NCI-H146 (cell line): ENCODE results near the gene KCNK4.

Source experiments
- DNase-seq: peaks from one replicate; lab custom pipeline; 2025; lab: John Stamatoyannopoulos, UW

The KCNK4 gene

DNA sequence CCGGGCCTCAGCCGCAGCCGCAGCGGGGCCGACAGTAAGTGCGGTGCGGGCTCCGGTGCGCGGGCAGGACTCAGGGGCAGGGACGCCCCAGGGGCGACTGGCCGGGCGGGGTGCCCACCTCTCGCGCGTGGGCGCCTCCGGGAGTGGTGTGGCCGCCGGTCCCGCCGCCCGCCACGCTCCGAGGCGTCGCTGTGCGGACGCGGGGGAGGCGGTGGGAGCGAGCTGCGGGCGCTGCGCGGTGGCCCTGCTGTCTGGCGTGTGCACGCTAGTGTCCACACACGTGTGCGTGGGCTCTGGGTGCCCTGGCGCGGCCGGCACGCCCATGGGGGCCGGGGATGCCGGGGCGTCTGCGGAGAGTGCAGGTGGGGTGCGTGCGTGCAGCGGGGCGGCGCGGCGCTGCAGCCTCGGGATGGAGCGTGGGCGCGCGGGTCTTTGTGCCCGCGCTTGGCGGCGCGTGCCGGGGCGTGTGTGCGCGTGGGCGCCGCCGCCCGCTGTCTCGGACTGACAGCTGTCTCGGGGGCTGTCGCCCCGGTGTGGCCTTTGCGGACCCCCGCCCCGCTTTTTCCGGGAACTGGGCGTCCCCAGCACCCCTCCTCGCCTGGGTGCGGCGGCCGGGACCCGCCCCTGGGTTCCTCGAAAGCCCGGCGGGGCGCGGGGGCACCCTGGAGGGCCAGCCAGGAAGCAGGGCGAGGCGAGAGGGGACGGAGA is 804 bp downstream of the KCNK4 start:
- no peak for DNase-seq

DNA sequence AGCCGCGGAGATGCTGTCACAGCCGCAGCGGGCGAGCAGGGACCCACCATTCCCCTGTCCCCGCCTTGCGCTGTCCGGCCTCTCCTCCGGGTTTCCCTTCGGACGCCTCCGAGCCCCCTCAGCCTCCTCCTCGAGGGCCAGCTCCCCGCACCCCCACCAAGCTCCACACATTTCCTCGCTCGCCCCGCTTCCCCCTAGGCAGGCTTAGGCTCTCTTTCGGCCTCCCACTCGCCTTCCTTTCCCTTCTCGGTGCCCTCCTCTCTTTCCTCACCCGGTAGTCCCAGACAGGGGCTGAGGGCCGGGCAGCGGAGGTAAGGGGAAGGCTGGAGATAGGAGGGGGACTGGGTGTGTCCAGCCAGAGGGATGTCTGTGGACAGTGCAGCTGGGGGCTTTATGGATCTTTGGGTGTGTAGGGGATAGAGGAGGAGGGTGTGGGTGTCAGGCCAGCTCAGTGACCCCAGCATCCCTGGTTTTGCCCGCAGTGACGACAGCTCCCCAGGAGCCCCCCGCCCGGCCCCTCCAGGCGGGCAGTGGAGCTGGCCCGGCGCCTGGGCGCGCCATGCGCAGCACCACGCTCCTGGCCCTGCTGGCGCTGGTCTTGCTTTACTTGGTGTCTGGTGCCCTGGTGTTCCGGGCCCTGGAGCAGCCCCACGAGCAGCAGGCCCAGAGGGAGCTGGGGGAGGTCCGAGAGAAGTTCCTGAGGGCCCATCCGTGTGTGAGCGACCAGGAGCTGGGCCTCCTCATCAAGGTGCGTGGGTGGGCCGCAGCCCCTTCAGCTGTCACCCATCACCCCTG is 1.6 kb downstream of the KCNK4 start:
- DNase-seq, result no peak

DNA sequence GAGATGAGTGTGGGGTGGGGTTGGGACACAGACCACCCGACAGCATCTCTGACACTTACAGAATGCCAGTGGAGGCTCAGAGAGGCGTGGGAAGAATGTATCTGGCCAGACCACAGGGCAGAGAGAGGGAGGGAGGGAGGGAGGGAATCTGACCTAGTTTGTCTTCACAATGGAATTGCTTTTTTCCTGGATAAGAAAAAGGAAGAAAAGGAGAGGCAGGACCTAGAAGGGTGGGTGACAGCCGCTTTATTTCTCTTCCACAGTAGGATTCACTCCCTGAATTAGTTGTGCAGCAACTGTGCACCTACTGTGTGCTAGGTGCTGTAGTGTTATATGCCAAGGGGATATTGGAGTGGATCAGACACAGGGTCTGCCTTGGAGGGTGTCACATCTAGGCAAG is 3.7 kb downstream of the KCNK4 start:
- DNase-seq, result no peak

DNA sequence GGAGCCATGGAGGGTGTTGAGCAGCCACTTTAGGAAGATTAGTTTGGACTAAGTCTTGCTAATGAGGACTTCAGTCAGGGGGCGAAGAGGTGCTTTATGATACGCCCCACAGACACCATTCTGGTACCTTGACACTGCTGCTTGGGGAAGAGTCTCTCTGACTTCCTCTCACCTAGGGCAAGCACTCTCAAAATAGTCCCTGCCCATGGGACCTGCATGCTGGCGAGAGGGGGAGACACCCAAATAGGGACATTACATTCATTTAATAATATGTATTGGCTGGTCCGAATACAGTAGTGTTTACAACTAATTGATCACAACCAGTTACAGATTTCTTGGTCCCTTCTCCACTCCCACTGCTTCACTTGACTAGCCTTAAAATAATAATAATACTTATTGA is 4.7 kb downstream of the KCNK4 start:
- DNase-seq, result no peak

DNA sequence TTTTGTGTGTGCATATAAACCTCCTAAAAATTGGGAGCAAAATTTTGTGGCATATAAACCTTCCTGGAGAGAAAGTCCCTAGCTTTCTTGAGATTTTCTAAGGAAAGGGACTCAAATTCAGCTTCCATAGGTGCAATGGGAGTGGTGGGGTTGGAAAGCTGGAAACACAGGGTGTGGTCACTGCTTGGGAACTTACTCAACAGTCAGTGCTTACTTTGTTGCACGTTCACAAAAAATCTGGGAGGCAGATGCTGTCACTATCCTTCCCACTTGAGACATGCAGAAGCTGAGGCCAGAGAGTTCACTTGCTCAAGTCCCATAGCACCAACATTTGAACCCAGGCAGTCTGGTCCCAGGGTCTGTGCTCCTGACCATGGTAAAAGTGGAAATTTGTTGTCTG is 5.1 kb downstream of the KCNK4 start:
- no peak for DNase-seq

DNA sequence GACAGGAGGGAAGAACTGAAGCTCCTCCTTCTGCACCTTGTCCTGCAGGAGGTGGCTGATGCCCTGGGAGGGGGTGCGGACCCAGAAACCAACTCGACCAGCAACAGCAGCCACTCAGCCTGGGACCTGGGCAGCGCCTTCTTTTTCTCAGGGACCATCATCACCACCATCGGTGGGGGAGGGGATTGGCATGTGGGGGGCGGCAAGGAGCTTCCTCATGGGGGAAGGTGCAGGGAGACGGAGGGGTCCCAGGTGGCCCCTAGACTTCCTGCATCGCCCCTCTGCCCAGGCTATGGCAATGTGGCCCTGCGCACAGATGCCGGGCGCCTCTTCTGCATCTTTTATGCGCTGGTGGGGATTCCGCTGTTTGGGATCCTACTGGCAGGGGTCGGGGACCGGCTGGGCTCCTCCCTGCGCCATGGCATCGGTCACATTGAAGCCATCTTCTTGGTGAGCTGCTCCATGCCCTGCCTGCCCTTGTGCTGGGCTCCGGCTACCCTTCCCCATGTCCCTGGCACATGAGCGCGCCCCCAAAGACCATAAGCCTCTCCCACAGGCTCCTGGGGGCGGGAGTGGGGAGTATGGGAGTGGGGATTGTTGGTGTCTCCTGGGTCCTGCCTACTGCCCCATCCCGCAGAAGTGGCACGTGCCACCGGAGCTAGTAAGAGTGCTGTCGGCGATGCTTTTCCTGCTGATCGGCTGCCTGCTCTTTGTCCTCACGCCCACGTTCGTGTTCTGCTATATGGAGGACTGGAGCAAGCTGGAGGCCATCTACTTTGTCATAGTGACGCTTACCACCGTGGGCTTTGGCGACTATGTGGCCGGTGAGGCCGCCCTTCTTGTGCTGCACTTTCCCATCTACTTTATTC is 6.0 kb downstream of the KCNK4 start:
- DNase-seq, result no peak

DNA sequence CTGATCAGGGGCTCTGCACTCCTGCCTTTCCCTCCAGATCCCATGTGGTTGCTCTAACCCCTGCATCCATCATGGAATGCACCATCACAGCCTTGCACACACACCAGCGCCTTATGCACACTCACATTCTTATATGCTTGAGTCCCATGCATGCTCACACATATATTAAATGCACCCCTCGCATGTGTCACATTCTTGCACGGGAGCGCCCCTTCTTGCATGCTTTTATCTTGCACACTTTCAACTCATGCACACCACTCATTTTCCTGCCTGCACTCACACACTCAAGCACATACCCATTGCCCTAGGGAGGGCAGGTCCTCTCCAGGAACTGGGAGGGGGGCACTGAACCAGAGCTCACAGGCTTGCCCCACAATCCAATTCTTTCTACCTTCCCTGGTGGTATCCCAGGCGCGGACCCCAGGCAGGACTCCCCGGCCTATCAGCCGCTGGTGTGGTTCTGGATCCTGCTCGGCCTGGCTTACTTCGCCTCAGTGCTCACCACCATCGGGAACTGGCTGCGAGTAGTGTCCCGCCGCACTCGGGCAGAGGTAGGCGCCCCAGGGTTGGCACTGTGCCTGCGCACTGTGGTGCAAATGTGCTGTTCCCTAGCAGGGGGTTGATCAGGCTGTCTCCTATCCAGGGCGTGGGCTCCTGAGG is 6.7 kb downstream of the KCNK4 start:
- no peak for DNase-seq

DNA sequence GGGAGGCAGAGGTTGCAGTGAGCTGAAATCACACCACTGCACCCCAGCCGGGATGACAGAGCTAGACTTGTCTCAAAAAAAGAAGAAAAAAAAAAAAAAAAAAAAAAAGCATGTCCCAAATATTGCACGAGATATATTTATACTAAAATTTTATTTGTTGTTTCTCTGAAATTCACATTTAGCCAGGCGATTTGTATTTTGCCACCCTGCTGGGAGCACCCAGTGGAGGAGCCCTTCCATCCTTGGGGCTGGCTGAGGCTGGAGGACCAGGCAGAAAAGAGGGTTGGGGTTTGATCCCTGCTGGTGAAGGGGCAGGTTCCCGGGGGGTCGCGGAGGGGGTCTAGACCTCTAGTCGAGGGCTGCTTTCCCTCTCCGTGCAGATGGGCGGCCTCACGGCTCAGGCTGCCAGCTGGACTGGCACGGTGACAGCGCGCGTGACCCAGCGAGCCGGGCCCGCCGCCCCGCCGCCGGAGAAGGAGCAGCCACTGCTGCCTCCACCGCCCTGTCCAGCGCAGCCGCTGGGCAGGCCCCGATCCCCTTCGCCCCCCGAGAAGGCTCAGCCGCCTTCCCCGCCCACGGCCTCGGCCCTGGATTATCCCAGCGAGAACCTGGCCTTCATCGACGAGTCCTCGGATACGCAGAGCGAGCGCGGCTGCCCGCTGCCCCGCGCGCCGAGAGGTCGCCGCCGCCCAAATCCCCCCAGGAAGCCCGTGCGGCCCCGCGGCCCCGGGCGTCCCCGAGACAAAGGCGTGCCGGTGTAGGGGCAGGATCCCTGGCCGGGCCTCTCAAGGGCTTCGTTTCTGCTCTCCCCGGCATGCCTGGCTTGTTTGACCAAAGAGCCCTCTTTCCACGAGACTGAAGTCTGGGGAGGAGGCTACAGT is 8.1 kb downstream of the KCNK4 start:
- DNase-seq, result no peak

DNA sequence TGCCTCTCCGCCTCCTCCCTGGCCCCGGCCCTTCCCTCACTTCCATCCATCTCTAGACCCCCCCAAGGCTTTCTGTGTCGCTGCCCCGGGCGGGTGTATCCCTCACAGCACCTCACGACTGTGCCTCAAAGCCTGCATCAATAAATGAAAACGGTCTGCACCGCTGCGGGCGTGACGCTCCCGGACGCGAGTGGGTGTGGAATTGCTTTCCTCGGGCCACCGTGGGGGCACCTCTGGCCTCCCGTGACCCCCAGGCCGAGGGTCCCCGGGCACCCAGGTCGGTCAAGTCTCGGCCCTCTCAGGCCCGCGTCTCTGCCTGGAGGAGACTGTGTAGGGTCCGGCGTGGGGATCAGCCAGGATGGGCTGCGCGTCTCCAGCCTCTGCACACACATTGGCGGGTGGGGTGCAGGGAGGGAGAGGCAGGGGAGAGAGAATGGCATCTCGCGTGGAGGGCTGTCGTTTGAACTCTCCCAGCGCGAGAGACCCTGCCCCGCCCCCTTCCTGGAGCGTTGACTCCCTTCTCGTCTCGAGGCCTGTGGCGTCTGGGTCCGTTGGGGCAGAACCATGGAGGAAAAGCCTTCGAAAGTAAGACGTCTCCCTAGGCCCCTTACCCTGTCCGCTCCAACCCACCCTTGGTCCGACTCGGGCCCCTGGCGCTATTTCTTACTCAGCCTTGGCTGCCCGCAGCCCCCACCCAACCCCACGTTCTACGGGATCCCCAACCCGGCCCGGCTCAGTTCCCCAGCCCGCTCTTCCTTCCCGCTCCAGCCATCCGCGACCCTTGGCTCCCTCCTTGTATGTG is 8.9 kb downstream of the KCNK4 start, which contains the start of gene CATSPERZ:
CATSPERZ (plus strand) TSS at position 512 of the 802 bp plus-strand sequence; CDS start at position 565, 53 bp downstream.
- no peak for DNase-seq

DNA sequence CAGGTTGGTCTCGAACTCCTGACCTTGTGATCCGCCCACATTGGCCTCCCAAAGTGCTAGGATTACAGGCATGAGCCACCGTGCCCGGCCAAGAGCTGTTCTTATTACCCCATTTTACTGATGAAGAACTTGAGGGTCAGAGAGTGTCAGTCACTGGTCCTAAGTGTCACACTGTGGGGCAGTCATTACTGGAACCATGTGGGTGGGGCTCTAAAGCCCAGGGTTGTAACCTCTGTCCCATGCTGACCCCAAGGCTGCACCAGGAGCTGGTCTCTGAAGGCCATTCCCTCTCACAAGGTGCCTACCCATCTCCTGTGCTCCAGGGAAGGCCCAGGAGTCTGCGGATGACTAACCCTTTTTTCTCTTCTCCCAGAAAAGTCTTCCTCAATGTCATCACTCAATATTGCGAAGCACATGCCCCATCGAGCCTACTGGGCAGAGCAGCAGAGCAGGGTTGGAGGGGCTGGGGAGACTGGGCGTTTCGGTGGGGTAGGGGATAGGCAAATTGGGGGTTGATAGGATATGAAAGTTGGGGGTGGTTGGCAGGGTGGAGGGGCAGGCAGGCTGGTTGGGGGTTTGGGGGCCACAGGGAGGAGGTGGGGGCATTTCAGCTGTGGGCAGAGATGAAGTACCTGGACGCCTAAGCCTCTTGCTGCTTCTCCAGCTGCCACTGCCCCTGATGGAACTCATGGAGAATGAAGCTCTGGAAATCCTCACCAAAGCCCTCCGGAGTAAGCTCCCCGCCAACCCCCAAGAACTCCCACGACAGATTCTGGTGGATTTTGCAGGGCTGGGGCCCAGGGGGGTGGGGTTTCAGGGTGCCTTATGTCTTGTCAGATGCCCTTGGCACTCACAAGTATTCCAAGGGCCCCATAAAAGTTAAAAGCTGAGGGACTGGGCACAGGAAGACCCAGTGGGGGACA is 12.3 kb downstream of the KCNK4 start:
- no peak for DNase-seq

DNA sequence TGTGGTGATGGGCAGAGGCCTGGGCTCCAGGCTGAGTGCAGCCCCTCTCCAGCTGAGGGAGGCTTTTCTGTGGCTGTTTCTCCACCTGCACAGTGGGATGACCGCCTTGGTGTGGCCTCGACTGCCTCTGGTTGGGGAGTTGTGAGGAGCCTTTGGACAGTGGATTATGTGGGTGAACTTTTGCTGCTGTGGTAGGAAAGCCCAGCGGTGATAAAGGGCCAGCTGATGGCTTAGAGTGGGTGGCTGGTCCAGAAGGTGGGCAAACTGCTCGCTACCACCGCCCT is 12.9 kb downstream of the KCNK4 start:
- no peak for DNase-seq

DNA sequence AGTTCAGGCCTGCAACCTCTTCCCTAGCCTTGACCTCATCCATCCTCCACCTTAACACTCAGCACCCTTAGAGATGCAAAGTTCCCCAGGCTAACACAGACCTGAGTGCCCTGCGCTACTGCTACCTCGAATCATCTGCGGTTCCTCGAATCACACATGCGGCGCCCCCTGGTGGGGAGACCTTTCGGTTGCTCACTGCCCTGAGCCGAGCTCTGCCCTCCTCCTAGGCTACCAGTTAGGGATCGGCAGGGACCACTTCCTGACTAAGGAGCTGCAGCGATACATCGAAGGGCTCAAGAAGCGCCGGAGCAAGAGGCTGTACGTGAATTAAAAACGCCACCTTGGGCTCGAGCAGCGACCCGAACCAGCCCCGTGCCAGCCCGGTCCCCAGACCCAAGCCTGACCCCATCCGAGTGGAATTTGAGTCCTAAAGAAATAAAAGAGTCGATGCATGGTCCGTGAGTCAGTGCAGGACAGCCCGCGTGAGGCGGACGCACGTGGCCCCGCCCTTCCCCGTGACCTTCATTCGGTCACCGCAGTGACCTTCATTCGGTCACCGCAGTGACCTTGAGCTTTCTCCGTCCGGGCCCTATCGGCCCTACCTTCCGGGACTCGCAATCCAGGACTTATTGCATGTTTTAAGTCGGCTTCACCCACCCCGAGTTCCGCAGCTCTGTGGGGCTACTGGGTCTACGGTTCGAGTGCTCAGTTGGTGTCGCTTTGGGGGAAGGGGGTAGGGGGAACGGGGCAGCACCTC is 13.4 kb downstream of the KCNK4 start:
- DNase-seq, result peak; percentile 90

DNA sequence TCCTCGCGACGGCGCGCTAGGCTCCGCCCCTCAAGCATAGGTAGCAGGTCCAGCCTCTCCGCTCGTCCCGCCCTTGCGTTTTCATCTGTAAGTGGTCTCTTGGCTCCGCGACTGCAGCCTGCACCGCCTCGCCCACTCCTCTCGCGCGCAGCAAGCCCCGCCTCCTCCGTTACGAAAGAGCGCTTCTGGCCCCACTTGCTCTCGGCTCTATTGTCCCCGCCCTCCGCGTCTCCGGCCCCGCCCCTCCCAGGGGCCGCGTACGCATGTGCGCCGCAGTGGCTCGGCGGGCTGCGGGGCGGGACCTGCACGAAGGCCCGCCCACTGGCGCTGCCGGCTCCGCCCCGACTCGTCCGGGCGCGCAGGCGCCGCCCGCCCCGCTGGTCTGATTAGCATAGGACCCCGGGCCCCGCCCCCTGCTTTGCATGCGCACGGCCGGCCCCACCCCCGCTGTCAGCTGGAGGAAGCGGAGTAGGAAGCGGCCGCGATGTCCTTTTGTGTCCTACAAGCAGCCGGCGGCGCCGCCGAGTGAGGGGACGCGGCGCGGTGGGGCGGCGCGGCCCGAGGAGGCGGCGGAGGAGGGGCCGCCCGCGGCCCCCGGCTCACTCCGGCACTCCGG is 14.1 kb downstream of the KCNK4 start, which contains the start of gene ESRRA:
ESRRA (plus strand) TSS at position 450 of the 616 bp plus-strand sequence. CDS start 1,656 bp downstream, outside the sequence.
- DNase-seq, result peak; percentile 100

DNA sequence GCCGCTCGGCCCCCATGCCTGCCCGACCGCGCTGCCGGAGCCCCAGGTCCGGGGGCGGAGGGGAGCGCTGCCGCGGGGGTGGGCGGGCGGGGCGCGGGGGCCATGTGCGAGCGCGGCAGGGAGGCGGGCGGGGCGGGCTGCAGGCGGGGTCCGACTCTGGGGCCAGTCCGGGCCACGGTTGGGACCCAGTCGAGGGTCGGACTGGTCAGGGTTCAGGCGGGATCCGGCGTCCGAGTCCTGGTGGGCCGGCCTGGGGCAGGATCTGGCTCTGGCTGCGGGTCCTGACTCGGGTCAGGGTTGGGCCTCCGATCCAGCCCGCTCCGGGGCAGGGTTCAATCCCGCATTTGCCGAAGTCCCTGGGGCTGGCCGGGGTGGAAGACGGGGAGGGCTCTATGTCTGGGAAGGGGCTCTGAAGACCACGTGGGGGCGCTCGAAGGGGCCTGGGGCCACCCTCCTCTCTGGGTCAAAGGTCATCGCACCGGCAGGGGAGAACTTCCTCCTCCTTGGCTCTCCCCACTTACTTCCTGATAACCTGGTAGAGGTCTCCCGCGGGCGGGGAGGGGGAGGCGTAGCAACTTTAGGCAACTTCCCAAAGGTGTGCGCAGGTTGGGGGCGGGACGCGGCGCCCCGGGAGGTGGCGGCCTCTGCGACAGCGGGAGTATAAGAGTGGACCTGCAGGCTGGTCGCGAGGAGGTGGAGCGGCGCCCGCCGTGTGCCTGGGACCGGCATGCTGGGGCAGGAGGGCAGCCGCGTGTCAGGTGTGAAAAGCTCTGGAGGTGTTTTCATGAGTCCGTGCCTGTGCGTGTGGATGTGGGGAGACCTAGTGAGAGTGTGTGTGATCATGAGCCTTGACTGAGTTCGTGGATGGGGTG is 14.8 kb downstream of the KCNK4 start:
- peak; percentile 68 for DNase-seq

DNA sequence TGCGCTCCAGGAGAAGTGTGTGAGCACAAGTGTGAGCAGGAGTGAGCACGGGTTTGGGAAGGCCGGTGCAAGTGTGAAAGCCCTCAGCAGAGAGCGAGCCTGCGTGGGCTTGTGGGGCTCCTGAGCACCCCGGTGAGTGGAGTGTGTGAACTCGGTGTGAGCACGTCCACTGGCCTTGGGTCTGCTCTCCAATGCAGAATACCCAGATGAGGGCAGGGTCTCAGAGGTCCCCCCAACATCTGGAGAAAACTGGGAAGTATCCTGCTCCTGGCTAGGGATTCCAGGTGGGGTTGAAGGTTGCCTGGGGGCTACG is 15.4 kb downstream of the KCNK4 start:
- no peak for DNase-seq

DNA sequence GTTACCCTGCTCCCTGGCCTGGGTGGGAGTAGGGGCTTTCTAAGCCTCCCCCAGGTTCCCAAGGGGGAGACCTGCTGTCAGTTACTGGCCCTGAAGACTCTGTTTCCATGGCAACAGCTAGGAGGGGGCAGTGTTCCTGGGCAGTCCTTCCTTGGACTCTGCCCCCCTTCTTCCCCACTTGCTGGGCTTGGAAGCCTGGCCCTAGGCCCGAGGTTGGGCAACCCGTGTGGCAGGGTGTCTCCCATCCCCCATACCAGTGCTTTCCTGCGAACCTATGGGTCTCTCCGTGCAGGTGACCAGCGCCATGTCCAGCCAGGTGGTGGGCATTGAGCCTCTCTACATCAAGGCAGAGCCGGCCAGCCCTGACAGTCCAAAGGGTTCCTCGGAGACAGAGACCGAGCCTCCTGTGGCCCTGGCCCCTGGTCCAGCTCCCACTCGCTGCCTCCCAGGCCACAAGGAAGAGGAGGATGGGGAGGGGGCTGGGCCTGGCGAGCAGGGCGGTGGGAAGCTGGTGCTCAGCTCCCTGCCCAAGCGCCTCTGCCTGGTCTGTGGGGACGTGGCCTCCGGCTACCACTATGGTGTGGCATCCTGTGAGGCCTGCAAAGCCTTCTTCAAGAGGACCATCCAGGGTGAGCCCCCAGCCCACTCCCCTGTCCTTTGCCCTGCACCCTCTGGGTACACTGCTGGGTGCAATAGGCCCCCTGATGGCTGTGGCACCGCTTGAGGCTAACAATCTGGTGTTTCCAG is 15.9 kb downstream of the KCNK4 start:
- DNase-seq, result no peak
